Activated CD8-positive, alpha-beta memory T cell treated with anti-CD3 and anti-CD28 coated beads for 4 hours (primary cell): ENCODE data around the gene ZNF407.

ENCODE experiments used
- DNase-seq, 2 donors: peaks; one replicate each; pipeline ENCODE4 v3.0.0-alpha.2; 2020; ENCODE audit warnings: low read depth in 2 of 2

Gene ZNF407

GRCh38 chr18:74669136-74669798, 71.6 kb downstream of the ZNF407 start:
- no peak for DNase-seq

- DNase-seq: no peak
Measured at GRCh38 chr18:74672371-74672770, 74.7 kb downstream of the ZNF407 start.

- DNase-seq: no peak
Measured at GRCh38 chr18:74674487-74674886, 76.8 kb downstream of the ZNF407 start.

DNA sequence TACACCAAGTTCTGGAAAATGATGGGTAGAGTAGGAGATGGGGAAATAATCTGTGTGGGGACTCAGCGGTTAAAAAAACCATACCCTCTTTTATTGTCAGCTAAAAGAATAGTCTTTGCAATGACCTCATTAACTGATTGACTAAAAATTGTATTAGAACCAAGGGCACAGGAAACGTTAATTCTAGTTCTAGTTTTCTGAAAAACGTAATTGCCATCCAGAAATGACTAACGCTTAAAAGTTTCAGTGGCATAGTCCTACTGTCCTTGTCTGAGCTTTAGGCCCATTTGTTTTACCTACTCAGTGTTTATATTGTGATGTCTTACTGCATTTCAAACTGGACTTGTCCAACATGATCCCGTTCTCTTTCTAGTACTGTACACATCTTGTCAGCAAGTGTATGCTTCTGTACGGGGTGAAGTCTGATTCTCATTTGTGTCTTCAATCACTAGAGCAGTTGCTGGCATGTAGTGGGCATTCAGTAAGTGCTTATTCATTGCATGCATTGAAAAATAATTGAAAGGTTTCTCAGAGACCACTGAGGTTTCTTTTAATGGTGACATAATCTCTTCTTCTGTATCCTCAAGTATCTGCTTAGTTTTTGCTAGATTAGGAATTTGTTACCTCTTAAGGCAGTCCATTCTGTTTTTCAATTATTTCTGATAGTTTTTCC, 81.5 kb downstream of the ZNF407 start:
- no peak for DNase-seq

GRCh38 chr18:74679679-74680076, 82.0 kb downstream of the ZNF407 start:
- DNase-seq: no peak

- DNase-seq: no peak
Measured at GRCh38 chr18:74682141-74682990, 84.7 kb downstream of the ZNF407 start.

GRCh38 chr18:74682991-74683297, 85.3 kb downstream of the ZNF407 start:
- DNase-seq: no peak

DNA sequence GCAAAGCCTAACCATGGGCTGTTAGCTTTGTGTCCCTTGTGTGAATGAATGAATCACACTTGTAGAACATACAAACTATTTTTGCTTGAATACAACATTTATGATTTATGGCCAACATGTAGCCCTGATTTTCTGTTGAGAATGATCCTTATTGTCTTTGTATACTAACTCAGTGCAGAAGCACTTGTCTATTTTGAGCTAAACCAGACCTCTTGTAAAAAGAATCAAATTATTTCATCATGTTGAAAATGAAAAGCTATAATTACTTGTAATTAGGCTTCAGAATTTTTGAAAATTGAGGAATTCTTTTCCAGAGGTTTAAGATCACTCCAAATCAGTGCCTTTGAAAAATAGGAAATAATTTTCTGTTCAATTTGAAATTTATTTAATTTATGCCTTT, 85.9 kb downstream of the ZNF407 start:
- no peak for DNase-seq

DNA sequence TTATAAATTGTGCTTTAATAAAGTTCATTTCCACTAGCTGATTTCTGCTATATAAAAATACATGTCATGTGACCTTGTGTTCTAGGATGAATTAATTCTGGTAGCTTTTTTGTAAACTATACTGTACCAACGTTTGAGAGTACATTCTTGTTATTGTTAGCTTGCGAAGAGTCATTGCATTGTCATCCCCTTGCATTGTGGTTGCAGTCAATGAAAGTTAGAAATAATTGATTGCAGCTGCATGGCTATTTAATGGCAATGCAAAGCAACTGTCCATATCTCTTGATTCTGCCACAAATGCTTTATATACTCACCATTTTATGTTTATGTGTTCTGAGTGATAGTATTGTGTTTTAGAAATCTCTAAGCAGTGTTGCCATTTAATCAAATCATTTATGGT, 91.6 kb downstream of the ZNF407 start:
- DNase-seq: no peak

DNA sequence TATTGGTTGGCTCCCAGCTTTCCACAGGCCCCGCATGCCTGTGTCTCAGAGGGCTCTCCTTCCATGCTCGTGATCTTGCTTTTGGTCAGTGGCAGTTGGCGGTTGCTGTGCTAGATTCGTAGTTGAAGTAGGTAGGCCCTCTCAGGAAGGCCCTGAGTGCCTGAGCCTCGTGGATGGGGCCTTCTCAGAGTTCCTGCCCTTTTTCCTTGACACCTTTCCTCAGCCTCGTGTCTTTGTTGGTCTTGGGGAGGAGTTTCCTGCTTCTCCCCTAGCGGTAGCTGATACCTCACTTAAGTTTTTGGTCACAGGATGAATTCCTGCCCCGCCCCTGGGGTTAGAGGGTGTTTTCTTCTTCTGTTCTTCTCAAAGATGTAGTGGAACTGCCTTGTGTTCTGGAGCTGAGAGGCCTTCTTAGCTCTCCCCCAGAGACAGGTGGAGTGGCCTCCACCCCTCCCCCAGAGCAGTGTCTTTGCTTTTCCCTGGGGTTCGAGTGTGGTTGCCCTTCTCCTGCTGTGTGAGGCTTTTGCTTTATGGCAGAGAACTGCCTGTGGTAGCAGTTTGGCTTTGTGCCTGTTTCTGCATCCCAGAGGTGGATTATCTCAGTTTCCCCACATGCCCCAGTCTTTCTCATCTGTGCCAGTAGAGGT, 94.8 kb downstream of the ZNF407 start:
- no peak for DNase-seq

DNA sequence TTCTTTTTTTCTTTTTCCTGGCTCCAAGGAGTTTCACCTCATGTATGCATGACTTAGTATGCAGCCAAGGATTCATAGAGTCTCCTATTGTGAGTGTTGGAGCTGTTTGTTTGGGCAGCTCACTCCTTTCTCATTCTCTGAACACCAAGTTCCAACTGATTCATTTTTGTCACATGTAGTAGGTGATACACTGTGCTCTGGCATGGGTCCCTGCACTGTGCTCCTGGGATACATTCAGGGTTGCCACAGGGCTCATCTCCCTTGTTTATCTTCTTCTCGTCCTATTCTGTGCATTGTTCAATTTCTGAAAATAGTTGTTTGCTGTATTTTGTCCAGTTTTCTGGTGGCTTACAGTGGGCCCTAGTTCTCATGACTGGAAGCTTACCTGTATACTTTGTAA, 96.8 kb downstream of the ZNF407 start:
- no peak for DNase-seq

DNA sequence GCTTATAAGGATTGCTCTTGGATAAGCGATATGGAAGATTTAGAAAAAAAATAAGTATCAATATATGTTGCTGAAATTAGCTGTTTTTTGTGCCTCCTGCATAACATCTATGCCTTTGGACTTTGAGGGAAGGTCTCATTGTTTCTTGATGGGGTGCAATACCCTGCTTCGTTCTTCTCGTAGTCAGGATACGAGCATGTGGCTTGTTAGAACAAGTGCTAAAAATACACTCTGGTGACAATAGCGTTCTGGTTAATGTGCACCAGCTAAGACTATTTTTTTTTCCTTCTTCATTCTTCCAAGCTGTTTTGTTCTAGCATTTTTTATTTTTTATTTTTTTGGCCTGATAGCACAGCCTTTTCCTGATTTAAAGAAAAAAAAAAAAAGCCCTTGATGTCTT, 97.5 kb downstream of the ZNF407 start:
- no peak for DNase-seq

- no peak for DNase-seq
Measured at GRCh38 chr18:74698881-74699280, 101.2 kb downstream of the ZNF407 start.

DNA sequence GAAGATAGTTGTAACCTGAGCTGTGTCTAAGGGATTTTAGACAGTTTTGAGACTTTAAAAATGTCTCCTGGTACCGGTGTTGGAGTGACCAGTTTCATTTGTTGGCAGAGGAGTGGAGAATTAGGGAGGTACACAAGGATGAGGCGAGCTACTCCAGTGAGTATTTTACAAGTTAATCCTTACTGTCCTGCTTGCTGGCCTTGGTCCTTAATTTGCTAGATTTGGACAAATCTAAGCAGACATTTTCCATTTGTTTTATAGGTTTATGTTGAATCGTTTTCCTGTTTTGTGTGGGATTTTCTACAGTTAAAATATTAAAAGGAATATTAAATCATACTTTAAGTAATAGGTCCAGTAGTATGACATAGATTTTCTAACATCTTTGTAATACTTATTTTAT, 101.8 kb downstream of the ZNF407 start:
- no peak for DNase-seq

DNA sequence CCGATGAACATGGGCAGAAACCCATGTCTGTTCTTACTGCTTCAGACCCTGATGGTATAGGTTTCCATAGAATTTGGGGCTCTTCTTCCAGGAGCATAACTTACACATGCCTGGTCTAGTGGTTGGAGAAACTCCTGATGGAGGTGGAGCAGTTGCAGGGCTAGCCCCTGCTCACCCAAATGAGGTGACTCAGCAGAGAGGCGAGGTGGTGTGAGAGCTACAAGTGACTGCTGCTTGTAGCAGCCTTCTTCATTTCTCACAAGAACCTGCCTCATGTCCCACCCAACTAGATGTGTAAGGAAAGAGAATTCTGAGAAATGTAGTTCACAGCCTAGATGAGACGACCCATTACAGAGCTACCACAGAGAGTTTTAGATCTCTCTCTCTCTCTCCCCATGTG, 105.3 kb downstream of the ZNF407 start:
- no peak for DNase-seq

DNA sequence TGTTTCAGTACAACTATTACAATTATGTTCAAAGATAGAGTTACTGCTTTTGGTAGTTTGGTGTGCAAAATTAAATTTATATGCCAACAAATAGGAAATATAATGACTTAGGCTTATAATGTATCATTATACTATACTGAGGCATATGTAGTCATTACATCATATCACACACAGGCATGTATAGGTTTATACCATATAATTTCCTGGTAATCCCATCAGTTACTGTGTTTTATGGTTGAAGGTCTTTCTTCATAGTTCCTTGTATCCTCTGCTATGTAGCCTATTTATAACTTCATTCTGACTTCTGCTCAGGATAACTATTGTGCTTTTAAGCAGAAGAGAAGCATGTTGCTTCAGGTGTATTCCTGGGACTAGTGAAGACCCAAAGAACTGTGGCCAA, 110.5 kb downstream of the ZNF407 start:
- no peak for DNase-seq

- no peak for DNase-seq
Measured at GRCh38 chr18:74709452-74709851, 111.8 kb downstream of the ZNF407 start.

- DNase-seq: no peak
Measured at GRCh38 chr18:74714120-74714519, 116.5 kb downstream of the ZNF407 start.

DNA sequence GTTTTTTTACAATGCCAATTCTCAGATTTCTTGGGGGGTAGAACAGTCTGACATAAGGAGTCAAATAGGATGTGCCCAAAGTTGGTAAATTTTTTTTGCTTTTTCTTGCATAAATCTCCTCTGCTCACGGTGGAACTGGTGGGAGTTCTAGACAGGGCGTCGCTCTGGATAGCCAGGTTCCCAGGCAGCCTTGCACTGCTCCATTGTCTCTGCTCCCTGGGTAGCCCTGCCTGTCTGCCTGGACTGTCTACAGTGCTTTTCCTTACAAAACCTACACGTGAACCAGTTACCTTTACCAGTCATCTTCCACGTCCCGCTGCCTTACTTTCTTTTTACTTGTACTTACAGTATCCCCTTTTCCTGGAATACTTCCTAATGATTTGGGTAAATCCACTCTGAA, 117.1 kb downstream of the ZNF407 start:
- DNase-seq: no peak

DNA sequence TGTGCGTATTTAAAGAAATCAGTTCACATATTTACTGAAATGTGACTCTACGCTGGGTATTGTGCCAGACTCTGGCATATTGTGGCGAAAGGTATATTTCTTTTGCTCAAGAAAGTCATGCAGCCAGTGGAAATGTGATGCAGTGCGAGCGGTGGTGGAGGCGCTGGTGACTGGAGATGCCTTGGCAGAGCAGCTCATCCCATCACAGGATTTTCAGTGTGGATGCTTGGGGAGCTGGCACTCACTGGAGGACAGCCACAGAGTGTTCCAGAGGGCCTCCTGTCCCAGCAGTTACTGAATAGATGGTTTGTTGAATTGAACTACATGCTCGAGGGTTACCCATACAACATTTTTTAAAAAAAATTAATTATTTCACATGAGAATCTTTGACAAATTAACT, 117.6 kb downstream of the ZNF407 start:
- no peak for DNase-seq

DNA sequence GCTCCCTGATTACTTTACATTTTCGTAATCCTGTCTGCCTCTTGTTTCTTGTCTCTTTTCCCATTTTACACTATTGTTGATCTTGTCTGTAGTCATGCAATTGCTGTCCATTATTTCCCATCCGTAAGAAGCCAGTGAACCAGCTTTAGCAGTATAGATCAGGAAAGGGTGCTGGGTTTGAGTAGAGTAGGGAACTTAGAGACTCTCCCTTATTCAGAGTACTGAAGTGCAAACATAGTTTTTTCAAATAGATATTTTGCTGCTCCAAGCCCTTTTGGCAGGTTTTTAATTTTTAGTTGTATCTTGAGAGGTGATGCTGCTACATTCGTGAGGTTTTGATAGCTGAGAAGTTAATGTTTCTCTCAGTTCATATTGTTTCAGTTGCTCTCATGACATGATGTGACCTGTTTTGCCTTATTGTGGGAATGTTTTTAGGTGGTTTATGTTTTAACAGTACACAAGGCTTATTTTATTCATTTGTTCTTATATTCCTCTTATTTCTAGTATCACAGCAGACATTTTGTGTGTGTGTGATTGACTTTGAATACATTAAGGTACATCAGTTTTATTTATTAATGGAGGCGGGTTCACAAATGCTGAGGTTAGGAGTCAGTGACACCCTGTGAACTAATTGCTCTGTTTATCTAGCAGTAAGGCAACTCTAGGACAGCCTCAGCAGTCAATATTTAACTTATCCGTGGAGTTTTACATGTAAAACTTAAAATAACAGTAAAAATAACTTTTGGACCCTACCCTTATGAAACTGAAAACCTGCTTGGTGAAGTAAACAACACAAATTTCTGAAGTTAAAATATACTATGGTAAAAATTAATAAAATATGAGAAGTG, 118.4 kb downstream of the ZNF407 start:
- no peak for DNase-seq

DNA sequence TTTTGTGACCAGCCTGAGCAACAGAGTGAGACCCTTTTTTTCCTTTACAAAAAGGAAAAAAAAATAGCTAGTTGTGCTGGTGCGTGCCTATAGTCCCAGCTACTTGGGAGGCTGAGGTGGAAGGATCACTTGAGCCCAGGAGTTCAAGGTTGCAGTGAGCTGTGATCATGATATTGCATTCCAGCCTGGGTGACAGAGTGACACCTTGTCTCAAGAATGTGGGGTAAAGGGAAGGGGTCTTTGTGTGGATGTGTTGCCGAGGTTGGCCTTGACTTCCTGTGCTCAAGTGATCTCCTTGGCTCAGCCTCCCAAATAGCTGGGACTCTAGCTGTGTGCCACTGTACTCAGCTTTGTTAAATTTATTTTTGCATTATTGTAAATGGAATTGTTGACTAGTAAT, 120.6 kb downstream of the ZNF407 start:
- no peak for DNase-seq
